Calu3 (cell line): ENCODE data around the gene VPS51. TPM values are rescaled to one million over a fixed set of nuclear protein-coding genes. Genes with fewer than 3 reads are reported as not detected.

Experiments used
- BruUV-seq: library from RNA; stranded (reverse); fragments of 400-500 nt; replicated peaks from 2 replicates; lab custom pipeline; 2021; lab: Mats Ljungman, UMichigan
- CTCF ChIA-PET: fragments of 300-600 bp; sonication (Branson Sonifier 250); formaldehyde crosslinking; loops from one replicate; lab custom pipeline; 2022; ENCODE audit warnings: antibody characterized with exemption; lab: Charles Lee
- DNase-seq: peaks from one replicate; pipeline ENCODE4 v3.0.0; 2022
- H3K27ac Mint-ChIP-seq: one replicate; pipeline ENCODE4 v1.8.0; 2022; ENCODE audit warnings: mixed read lengths; ENCODE audit not compliant: unreplicated experiment
- H3K27me3 Mint-ChIP-seq: one replicate; pipeline ENCODE4 v1.8.0; 2022; ENCODE audit warnings: mixed read lengths; ENCODE audit not compliant: unreplicated experiment
- H3K36me3 Mint-ChIP-seq: one replicate; pipeline ENCODE4 v1.8.0; 2022; ENCODE audit warnings: mild to moderate bottlenecking, moderate library complexity, mixed read lengths; ENCODE audit not compliant: insufficient read depth, unreplicated experiment
- H3K4me1 Mint-ChIP-seq: one replicate; pipeline ENCODE4 v1.8.0; 2022; ENCODE audit warnings: mild to moderate bottlenecking, low read depth, mixed read lengths; ENCODE audit not compliant: unreplicated experiment
- H3K4me3 Mint-ChIP-seq: one replicate; pipeline ENCODE4 v1.8.0; 2022; ENCODE audit warnings: mild to moderate bottlenecking, low read depth, moderate library complexity, mixed read lengths; ENCODE audit not compliant: unreplicated experiment
- H3K9me3 Mint-ChIP-seq: one replicate; pipeline ENCODE4 v1.8.0; 2022; ENCODE audit warnings: low read depth, mixed read lengths; ENCODE audit not compliant: unreplicated experiment
- intact Hi-C: fragments of 100-400 bp; cut with micrococcal nuclease; formaldehyde crosslinking; loops from one replicate; pipeline ENCODE4 v1.10.0; 2022; ENCODE audit not compliant: unreplicated experiment
- total RNA-seq: library from RNA; stranded (reverse); gene quantifications from 2 replicates; pipeline ENCODE4 v1.2.3, GENCODE V29; 2022
- TF ChIP-seq, protein P1 (sequence below): fragments of 200-600 bp; IDR thresholded peaks from one replicate; pipeline ENCODE4 v1.8.0; 2022; ENCODE audit warnings: antibody characterized with exemption; ENCODE audit not compliant: unreplicated experiment

The VPS51 gene
- total RNA-seq, 1 experiment from 2014 or later: 78.1 TPM

DNA sequence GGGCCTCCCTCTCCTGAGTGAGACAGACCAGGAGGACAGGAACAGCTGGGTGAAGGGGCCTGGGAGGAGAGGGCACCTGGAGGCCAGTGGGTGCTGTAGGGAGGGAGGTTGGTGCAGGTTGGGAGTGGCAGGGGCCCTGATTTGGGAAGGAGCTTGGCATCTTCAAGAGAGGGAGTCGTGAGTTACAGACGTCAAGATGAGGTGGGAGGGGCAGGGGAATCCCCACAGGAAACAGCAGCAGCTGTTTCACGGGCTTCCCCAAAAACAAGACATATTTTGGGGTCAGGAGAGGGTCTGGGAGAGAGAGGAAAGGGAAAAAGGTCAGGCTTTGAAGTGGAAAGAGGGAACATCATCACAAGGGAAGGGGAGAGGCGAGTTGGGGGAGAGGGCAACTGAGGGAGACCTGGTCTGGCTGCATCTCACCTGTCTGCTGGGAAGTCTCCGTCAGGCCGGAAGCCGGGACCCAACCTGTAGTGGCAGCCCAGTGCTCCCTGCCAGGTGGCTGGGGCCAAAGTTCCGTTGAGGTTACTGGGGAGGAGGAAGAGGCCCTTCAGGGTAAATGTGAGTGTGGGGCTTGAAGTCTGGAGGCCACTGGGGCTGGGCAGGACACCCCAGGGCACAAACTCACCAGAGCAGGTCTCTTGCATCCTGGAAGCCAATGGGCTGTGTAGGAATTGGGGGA lies 42.0 kb upstream of the VPS51 start:
- no peak for DNase-seq
- H3K4me3 Mint-ChIP-seq: no peak overlapping the region
- BruUV-seq: no TSS peak
- intact Hi-C loops: no loop called here
- TF ChIP-seq, protein P1, sequence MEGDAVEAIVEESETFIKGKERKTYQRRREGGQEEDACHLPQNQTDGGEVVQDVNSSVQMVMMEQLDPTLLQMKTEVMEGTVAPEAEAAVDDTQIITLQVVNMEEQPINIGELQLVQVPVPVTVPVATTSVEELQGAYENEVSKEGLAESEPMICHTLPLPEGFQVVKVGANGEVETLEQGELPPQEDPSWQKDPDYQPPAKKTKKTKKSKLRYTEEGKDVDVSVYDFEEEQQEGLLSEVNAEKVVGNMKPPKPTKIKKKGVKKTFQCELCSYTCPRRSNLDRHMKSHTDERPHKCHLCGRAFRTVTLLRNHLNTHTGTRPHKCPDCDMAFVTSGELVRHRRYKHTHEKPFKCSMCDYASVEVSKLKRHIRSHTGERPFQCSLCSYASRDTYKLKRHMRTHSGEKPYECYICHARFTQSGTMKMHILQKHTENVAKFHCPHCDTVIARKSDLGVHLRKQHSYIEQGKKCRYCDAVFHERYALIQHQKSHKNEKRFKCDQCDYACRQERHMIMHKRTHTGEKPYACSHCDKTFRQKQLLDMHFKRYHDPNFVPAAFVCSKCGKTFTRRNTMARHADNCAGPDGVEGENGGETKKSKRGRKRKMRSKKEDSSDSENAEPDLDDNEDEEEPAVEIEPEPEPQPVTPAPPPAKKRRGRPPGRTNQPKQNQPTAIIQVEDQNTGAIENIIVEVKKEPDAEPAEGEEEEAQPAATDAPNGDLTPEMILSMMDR: no peak
- H3K27ac Mint-ChIP-seq: no peak overlapping the region
- no peaks in the 10 kb centered on the region for H3K4me1 Mint-ChIP-seq
- H3K9me3 Mint-ChIP-seq: no peaks in the 10 kb centered on the region
- H3K27me3 Mint-ChIP-seq: peaks cover 29% of the 10 kb centered on the region
- CTCF ChIA-PET: no interaction called here
- peaks cover 6% of the 10 kb centered on the region for H3K36me3 Mint-ChIP-seq

- H3K36me3 Mint-ChIP-seq: peaks cover 6% of the 10 kb centered on the region
- no peaks in the 10 kb centered on the region for H3K9me3 Mint-ChIP-seq
- peaks cover 29% of the 10 kb centered on the region for H3K27me3 Mint-ChIP-seq
- DNase-seq: no peak
- BruUV-seq: no TSS peak
- intact Hi-C loops: no loop called here
- CTCF ChIA-PET: no interaction called here
- no peak overlapping the region for H3K4me3 Mint-ChIP-seq
- TF ChIP-seq, protein P1: no peak
- no peaks in the 10 kb centered on the region for H3K4me1 Mint-ChIP-seq
- no peak overlapping the region for H3K27ac Mint-ChIP-seq
Measured at GRCh38 chr11:65055538-65055937, 40.5 kb upstream of the VPS51 start.

DNA sequence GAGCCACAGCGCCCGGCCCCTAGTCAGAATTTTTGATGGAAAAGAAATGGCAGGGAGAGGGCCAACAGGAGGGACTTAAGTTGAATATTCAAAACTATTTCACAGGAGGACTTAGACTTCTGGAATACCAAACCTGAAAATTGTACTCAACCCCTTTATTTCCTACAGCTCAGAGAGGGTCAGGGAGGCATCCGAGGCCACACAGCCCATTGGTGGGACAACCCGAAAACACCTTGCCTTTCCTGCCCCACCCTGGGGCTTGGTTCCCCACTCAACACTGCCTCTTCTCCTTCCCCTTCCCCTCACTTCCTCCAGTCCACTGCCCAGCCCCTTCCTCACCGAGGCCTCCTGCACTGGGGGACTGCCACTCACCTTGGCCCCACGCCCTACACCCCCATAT lies 39.0 kb upstream of the VPS51 start:
- intact Hi-C loops: no loop called here
- Mint-ChIP-seq H3K4me3 (no peak overlapping the region), H3K27me3 (peaks cover 28% of the 10 kb centered on the region), H3K36me3 (peaks cover 10% of the 10 kb centered on the region), H3K4me1 (no peaks in the 10 kb centered on the region), H3K27ac (no peak overlapping the region), H3K9me3 (no peaks in the 10 kb centered on the region)
- no TSS peak for BruUV-seq
- CTCF ChIA-PET: no interaction called here
- no peak for DNase-seq
- TF ChIP-seq, protein P1: no peak

DNA sequence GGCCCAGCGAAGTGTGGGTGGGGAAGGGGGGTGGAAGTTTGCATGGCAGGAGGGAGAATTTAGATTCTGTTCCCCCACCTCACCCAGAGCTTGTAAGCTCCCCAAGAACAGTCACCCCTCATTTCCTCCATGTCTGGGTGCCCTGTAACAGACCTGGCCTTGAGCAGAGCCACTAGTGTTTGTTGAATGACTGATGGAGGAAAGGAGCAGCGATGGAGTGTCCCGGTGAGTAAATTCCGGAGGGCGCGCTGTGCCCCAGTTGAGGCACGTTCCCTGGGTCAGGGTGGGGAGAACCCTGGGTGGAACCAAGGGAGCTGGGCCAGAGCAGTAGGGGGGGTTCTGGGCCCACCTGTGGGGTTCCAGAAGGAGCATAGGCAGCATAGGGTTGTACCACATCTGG lies 38.5 kb upstream of the VPS51 start:
- BruUV-seq: no TSS peak
- intact Hi-C loops: no loop called here
- Mint-ChIP-seq H3K4me3 (no peak overlapping the region), H3K27ac (no peak overlapping the region), H3K36me3 (peaks cover 10% of the 10 kb centered on the region), H3K27me3 (peaks cover 28% of the 10 kb centered on the region), H3K4me1 (no peaks in the 10 kb centered on the region), H3K9me3 (no peaks in the 10 kb centered on the region)
- no peak for DNase-seq
- TF ChIP-seq, protein P1: no peak
- CTCF ChIA-PET: no interaction called here
